ENCODE data around the gene RNU7-1.

GRCh38 chr12:6934110-6934509 is 9.5 kb upstream of the RNU7-1 start:
- TF ChIP-seq CTCF (IDR thresholded peaks at IDR 0.05; ENCODE audit: borderline replicate concordance, extremely low read depth, low read length, poor library complexity, severe bottlenecking) (no peak), EZH2 (IDR thresholded peaks at IDR 0.05; ENCODE audit: borderline replicate concordance, low read depth, low read length, severe bottlenecking) (no peak)
